ENCODE data around the gene UGT1A3. TPM values are rescaled to one million over a fixed set of nuclear protein-coding genes. Genes with fewer than 3 reads are reported as not detected.

UGT1A3 gene
- total RNA-seq, 4 donors from 2014 or later: 0.67 to 1.0 TPM; not detected in 2

DNA sequence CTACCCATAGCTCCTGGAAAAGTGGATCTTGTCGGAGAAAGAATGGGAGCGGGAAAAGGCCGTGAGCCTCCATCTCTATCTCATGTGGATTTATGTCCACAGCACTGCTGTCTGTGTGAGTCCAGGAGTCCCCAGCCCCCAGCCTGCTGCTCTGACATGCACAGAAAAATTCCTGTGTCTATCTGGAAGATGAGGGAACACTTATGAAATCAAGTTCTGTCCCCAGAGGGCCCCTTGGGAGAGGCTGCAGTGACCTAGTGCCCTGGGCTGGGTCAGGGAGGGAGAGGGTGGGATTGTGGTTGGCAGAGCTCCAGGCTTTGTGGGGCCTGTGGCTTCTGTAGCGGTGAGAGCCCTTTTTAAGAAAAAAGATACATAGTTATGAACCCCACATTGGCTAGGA is 87.9 kb downstream of the UGT1A3 start:
- Histone ChIP-seq H3K36me3 (no peaks in the 10 kb centered on the region), H3K27me3 (no peaks in the 10 kb centered on the region), H3K27ac (no peak overlapping the region), H3K9me3 (no peaks in the 10 kb centered on the region), H3K4me1 (no peaks in the 10 kb centered on the region), H3K4me3 (replicated peaks in 1 of 3) (no peak overlapping the region)
- no peak for DNase-seq
- intact Hi-C loops (cut with DNase I): no loop called here
- 83 to 88% methylated on average over 4 of the region's 4 CpGs for WGBS, 2 donors
- no peak for TF ChIP-seq POLR2A (IDR thresholded peaks at IDR 0.05)
- TF ChIP-seq, protein P1, sequence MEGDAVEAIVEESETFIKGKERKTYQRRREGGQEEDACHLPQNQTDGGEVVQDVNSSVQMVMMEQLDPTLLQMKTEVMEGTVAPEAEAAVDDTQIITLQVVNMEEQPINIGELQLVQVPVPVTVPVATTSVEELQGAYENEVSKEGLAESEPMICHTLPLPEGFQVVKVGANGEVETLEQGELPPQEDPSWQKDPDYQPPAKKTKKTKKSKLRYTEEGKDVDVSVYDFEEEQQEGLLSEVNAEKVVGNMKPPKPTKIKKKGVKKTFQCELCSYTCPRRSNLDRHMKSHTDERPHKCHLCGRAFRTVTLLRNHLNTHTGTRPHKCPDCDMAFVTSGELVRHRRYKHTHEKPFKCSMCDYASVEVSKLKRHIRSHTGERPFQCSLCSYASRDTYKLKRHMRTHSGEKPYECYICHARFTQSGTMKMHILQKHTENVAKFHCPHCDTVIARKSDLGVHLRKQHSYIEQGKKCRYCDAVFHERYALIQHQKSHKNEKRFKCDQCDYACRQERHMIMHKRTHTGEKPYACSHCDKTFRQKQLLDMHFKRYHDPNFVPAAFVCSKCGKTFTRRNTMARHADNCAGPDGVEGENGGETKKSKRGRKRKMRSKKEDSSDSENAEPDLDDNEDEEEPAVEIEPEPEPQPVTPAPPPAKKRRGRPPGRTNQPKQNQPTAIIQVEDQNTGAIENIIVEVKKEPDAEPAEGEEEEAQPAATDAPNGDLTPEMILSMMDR (IDR thresholded peaks at IDR 0.05): no peak

DNA sequence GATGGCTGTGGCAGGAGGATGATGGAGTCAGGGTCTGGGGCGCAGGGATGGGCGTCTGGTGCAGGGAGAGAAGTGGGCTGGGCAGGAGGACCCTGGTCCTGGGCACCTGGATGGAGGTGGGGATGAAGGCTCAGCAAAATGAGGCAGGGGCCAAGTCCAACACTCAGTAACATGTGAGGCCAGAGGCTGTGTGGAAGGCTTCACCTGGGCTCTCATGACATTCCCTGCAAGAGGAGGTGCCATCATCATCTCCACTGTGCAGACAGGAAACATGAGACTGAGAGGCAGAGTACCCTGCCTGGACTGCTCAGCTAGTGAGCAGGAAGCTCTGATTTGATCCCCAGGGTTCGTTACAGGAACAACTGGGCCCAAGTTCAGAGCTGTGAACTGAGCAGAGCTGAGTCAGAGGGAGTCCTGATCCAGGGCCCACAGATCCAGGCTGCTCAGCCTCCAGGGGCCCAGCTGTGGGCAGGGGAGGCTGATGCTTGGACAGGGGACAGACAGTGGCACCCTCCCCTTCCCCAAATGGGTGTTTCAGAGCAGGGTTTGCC is 88.6 kb downstream of the UGT1A3 start:
- no peaks in the 10 kb centered on the region for H3K36me3 ChIP-seq
- no peak for TF ChIP-seq POLR2A (IDR thresholded peaks at IDR 0.05)
- TF ChIP-seq, protein P1 (IDR thresholded peaks at IDR 0.05): no peak
- intact Hi-C loops (cut with DNase I): no loop called here
- no peak overlapping the region for H3K4me3 ChIP-seq (replicated peaks in 1 of 3)
- no peaks in the 10 kb centered on the region for H3K4me1 ChIP-seq
- no peak overlapping the region for H3K27ac ChIP-seq
- DNase-seq: no peak
- H3K9me3 ChIP-seq: no peaks in the 10 kb centered on the region
- no peaks in the 10 kb centered on the region for H3K27me3 ChIP-seq
- WGBS, 2 donors: 77 to 100% methylated on average over 2 to 3 of the region's 3 CpGs

DNA sequence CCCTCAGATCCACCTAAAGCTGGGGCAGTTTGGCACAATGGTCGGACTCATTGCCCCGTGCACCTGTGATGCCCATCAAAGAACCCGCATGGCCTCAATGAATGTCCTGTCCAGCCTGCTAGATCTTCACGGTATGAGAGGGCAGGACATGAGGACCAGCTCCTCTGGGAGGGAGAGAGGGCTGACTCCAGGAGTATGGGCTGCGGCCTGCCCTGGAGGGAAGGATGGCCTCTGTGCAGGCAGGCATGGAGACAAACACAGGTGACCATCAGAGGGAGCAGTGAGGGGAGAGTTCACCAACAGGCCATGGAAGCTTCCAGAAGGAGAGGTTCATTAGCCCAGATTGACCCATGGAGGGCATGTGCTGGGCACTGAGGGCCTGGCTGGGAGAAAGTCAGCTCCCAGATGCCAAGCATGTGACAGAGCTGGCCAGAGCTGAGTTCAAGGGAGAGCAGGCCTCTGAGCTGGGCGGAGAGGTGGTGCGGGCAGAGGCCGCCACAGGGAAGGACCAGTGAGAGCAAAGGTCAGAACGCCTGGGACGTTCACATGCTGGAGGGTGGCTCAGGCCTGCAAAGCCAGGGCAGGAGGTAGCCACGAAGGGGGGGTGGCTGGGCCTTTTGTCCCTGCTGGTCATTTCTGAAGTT is 89.3 kb downstream of the UGT1A3 start:
- intact Hi-C loops (cut with DNase I): no loop called here
- WGBS, 2 donors: 89 to 90% methylated on average over 9 to 10 of the region's 11 CpGs
- no peaks in the 10 kb centered on the region for H3K36me3 ChIP-seq
- H3K4me1 ChIP-seq: no peaks in the 10 kb centered on the region
- H3K27me3 ChIP-seq: no peaks in the 10 kb centered on the region
- TF ChIP-seq, protein P1 (IDR thresholded peaks at IDR 0.05): no peak
- no peak for TF ChIP-seq POLR2A (IDR thresholded peaks at IDR 0.05)
- H3K27ac ChIP-seq: no peak overlapping the region
- DNase-seq: no peak
- no peaks in the 10 kb centered on the region for H3K9me3 ChIP-seq
- H3K4me3 ChIP-seq (replicated peaks in 1 of 3): no peak overlapping the region

DNA sequence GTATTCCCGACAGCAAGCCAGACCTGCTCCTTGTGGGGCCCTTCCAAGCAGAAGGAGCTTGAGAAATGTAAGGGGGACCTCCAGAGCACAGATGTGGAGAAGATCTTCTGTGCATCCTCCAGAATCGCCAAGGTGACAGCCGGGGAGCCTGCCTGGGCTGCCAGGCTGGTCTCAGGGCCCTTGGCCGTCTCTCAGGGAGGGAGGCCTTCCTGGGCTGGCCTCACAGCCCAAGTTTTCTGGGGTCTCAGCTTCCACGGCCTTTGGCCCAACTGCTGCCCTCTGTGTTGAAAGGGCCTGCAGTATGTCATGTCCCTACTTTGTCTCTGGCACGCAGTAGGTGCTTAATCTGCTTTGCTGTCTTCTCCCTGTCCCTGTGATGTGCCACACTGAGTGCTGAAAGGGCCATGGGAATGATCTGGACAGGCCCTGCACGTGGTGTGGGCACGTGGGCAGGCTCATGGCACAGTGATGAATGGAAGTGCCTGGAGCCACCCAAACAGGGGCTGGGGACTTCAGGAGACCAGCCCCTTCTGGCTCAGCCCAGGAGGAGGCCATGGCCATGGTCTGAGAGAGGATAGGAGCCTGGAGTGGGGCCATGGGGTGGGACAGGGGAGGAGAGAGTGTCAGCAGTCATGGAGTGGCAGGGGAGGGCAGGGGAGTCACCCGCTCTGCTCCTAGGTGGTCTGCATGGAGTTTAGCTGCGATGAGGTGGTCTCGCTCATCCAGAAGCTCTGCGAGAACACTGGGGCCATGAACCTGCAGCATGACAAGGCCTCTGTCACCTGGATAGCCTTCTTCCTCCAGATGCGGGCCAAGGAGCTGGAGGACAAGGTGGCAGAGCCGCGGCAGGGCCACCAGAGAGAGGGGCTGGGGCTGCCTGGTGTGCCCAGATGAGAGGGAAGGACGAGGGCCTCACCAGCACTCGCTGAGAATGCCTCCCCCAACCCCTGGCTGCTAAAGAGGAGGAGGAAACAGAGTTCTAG is 90.1 kb downstream of the UGT1A3 start:
- H3K4me3 ChIP-seq (replicated peaks in 1 of 3): no peak overlapping the region
- no peaks in the 10 kb centered on the region for H3K36me3 ChIP-seq
- H3K27ac ChIP-seq: no peak overlapping the region
- DNase-seq: no peak
- no peaks in the 10 kb centered on the region for H3K9me3 ChIP-seq
- intact Hi-C loops (cut with DNase I): no loop called here
- H3K4me1 ChIP-seq: no peaks in the 10 kb centered on the region
- 81 to 82% methylated on average over 14 to 17 of the region's 17 CpGs for WGBS, 2 donors
- no peaks in the 10 kb centered on the region for H3K27me3 ChIP-seq
- TF ChIP-seq, protein P1 (IDR thresholded peaks at IDR 0.05): no peak
- no peak for TF ChIP-seq POLR2A (IDR thresholded peaks at IDR 0.05)

Measured in thyroid gland (tissue), 4 donors.